ENCODE measurements around the gene ATN1. TPM values are rescaled to one million over a fixed set of nuclear protein-coding genes. Genes with fewer than 3 reads are reported as not detected.
A peak's percentile ranks its signal among the peaks of the same experiment; 100 is the strongest.

The ATN1 gene
- total RNA-seq, 2 experiments from 2014 or later = 0.98 to 6.7 TPM

- Histone ChIP-seq H3K36me3 (ENCODE audit: insufficient read depth, low read length) (peaks cover 5% of the 10 kb centered on the region; the same call in 1 of the 2 replicates), H3K79me2 (ENCODE audit: insufficient read depth, low read depth, low read length) (peaks cover 5% of the 10 kb centered on the region; the same call in 1 of the 2 replicates), H4K20me1 (ENCODE audit: insufficient read depth, low read length) (no peaks in the 10 kb centered on the region), H3K4me1 (ENCODE audit: insufficient read depth, low read length, poor library complexity, severe bottlenecking) (peaks cover 21% of the 10 kb centered on the region), H3K27ac (ENCODE audit: low read depth, low read length, poor library complexity, severe bottlenecking) (peak overlapping the region; percentile 87), H3K9me2 (ENCODE audit: insufficient read depth, low read length) (no peaks in the 10 kb centered on the region), H3K4me3 (ENCODE audit: low read depth, low read length, poor library complexity, severe bottlenecking) (peak overlapping the region; percentile 60), H3K4me2 (ENCODE audit: low read length) (peak overlapping the region; percentile 71), H3K9me3 (ENCODE audit: low read length) (no peaks in the 10 kb centered on the region), H2AFZ (ENCODE audit: low read length) (peak overlapping the region; percentile 65; the same call in 1 of the 2 replicates)
- BruUV-seq (replicated peaks) = TSS peak; percentile 76
- intact Hi-C loops (cut with micrococcal nuclease; ENCODE audit: unreplicated experiment) = loop anchor here (5.0 kb wide), 1 partner anchor 34 kb away; the partner anchor contains the start of genes EMG1 and PHB2
- TF ChIP-seq EZH2phosphoT487 (IDR thresholded peaks at IDR 0.05; ENCODE audit: borderline replicate concordance, low read depth, low read length) (no peak), CTCF (conservative IDR thresholded peaks at IDR 0.05; ENCODE audit: low read length) (no peak; the same call in 1 of the 2 replicates)
- CTCF ChIA-PET (ENCODE audit: unreplicated experiment) = interaction anchor here (1.3 to 1.4 kb wide), 2 partner anchors 13 to 15 kb away, joined by 3 to 4 read pairs; no protein-coding TSS in a partner anchor
- POLR2A ChIA-PET = interaction anchor here (0.5 to 2.3 kb wide), 8 partner anchors 7 to 40 kb away, joined by 3 to 7 read pairs (median 4); no protein-coding TSS in a partner anchor
- DNase-seq (ENCODE audit: low spot score) = no peak
These were observed 10.8 kb downstream of the ATN1 start for GRCh38 chr12:6938353-6939190.

GRCh38 chr12:6939191-6939540 lies 11.4 kb downstream of the ATN1 start:
- BruUV-seq (replicated peaks) = no TSS peak
- POLR2A ChIA-PET = interaction anchor here (0.5 to 0.7 kb wide), 2 partner anchors 8 to 20 kb away, joined by 3 to 5 read pairs; no protein-coding TSS in a partner anchor
- peaks cover 21% of the 10 kb centered on the region for H3K4me1 ChIP-seq (ENCODE audit: insufficient read depth, low read length, poor library complexity, severe bottlenecking)

More at GRCh38 chr12:6939191-6939540, 11.4 kb downstream of the ATN1 start:
- no peak overlapping the region for H3K27ac ChIP-seq (ENCODE audit: low read depth, low read length, poor library complexity, severe bottlenecking)
- no peak for TF ChIP-seq CTCF (conservative IDR thresholded peaks at IDR 0.05; ENCODE audit: low read length)
- TF ChIP-seq EZH2phosphoT487 (IDR thresholded peaks at IDR 0.05; ENCODE audit: borderline replicate concordance, low read depth, low read length) = no peak
- intact Hi-C loops (cut with micrococcal nuclease; ENCODE audit: unreplicated experiment) = loop anchor here (5.0 kb wide), 1 partner anchor 33 kb away; the partner anchor contains the start of genes EMG1 and PHB2
- H3K36me3 ChIP-seq (ENCODE audit: insufficient read depth, low read length) = no peaks in the 10 kb centered on the region; the same call in 1 of the 2 replicates
- CTCF ChIA-PET (ENCODE audit: unreplicated experiment) = interaction anchor here (1.8 kb wide), 1 partner anchor 12 kb away, joined by 4 read pairs; the partner anchor contains the start of gene PTPN6
- no peaks in the 10 kb centered on the region for H3K9me2 ChIP-seq (ENCODE audit: insufficient read depth, low read length)
- H3K4me2 ChIP-seq (ENCODE audit: low read length) = no peak overlapping the region
- no peak overlapping the region for H2AFZ ChIP-seq (ENCODE audit: low read length)
- H3K9me3 ChIP-seq (ENCODE audit: low read length) = no peaks in the 10 kb centered on the region
- no peaks in the 10 kb centered on the region for H4K20me1 ChIP-seq (ENCODE audit: insufficient read depth, low read length)
- DNase-seq (ENCODE audit: low spot score) = no peak
- H3K4me3 ChIP-seq (ENCODE audit: low read depth, low read length, poor library complexity, severe bottlenecking) = no peak overlapping the region
- peaks cover 5% of the 10 kb centered on the region; the same call in 1 of the 2 replicates for H3K79me2 ChIP-seq (ENCODE audit: insufficient read depth, low read depth, low read length)

Measured in OCI-LY7 (cell line).